GM12878 (cell line): ENCODE measurements around the gene ZNF134. TPM values are rescaled to one million over a fixed set of nuclear protein-coding genes. Genes with fewer than 3 reads are reported as not detected.

Source experiments
- ATAC-seq: fragments of 200-7000 bp; cut with Tn5 transposase; 3 replicates; pipeline ENCODE4 v1.9.1; 2020; ENCODE audit warnings: mild to moderate bottlenecking, moderate library complexity
- BruUV-seq: library from RNA; stranded (reverse); fragments of 400-500 nt; replicated peaks from 2 replicates; lab custom pipeline; 2021; lab: Mats Ljungman, UMichigan
- CTCF ChIA-PET: fragments of 300-600 bp; sonication (Branson Sonifier 250); formaldehyde crosslinking; extraction: SDS; loops from one replicate; lab custom pipeline; 2021; ENCODE audit warnings: inconsistent platforms; lab: Yijun Ruan, JAX
- POLR2A ChIA-PET: fragments of 350-600 bp; formaldehyde crosslinking; extraction: SDS; loops from one replicate; lab custom pipeline; 2021; ENCODE audit warnings: inconsistent platforms; lab: Charles Lee
- RAD21 ChIA-PET: fragments of 300-600 bp; sonication (Branson Sonifier 250); formaldehyde crosslinking; loops from one replicate; lab custom pipeline; 2023; ENCODE audit warnings: antibody characterized with exemption; ENCODE audit not compliant: unreplicated experiment; lab: Charles Lee
- SMC1A ChIA-PET: fragments of 300-600 bp; sonication (Branson Sonifier 250); formaldehyde crosslinking; loops from one replicate; lab custom pipeline; 2023; ENCODE audit not compliant: unreplicated experiment, uncharacterized antibody; lab: Charles Lee
- DNase-seq: peaks from one replicate; pipeline ENCODE4 v3.0.0-alpha.2; 2011; ENCODE audit warnings: low read depth, low spot score
- FAIRE-seq: peaks from 3 replicates; lab custom pipeline; 2011; peaks lifted over from hg19 to GRCh38; lab: Jason Lieb, UNC
- H2AFZ ChIP-seq: 2 replicates; pipeline ENCODE4 v1.6.0; 2011; ENCODE audit warnings: low read depth, low read length, control low read depth; ENCODE audit not compliant: control insufficient read depth
- H3K27ac ChIP-seq: 2 replicates; pipeline ENCODE4 v1.5.1; 2011; ENCODE audit warnings: control low read depth; ENCODE audit not compliant: control insufficient read depth, insufficient read depth
- H3K27me3 ChIP-seq, 2 experiments: replicated peaks in 1 of 2; 2 replicates each; pipeline versions ENCODE4 v1.6.0 to v1.6.1; 2011; ENCODE audit warnings: low read length in 1 of 2; ENCODE audit not compliant: control insufficient read depth in 2 of 2, insufficient read depth in 2 of 2
- H3K36me3 ChIP-seq, 2 experiments: 2 replicates each; pipeline ENCODE4 v1.5.1; 2011; ENCODE audit warnings: low read length in 1 of 2; ENCODE audit not compliant: control insufficient read depth in 2 of 2, insufficient read depth in 2 of 2
- H3K4me1 ChIP-seq: 2 replicates; pipeline ENCODE4 v1.6.1; 2011; ENCODE audit warnings: mild to moderate bottlenecking, low read length, moderate library complexity, mixed read lengths; ENCODE audit not compliant: control insufficient read depth, insufficient read depth
- H3K4me2 ChIP-seq: 2 replicates; pipeline ENCODE4 v1.6.0; 2011; ENCODE audit warnings: control low read depth; ENCODE audit not compliant: control insufficient read depth, insufficient read depth
- H3K4me3 ChIP-seq: fragments of 200-600 bp; sonication (generic); 2 replicates; pipeline ENCODE4 v1.5.1; 2016
- H3K79me2 ChIP-seq: 2 replicates; pipeline ENCODE4 v1.6.0; 2011; ENCODE audit warnings: low read length; ENCODE audit not compliant: control insufficient read depth, insufficient read depth
- H3K9ac ChIP-seq: 2 replicates; pipeline ENCODE4 v1.8.0; 2011; ENCODE audit warnings: low read length, control low read depth, mixed read lengths; ENCODE audit not compliant: control insufficient read depth, insufficient read depth
- H3K9me3 ChIP-seq: replicated peaks from 3 replicates; pipeline ENCODE4 v1.5.1; 2011; ENCODE audit warnings: mild to moderate bottlenecking, low read length; ENCODE audit not compliant: control insufficient read depth, insufficient read depth
- H4K20me1 ChIP-seq: 2 replicates; pipeline ENCODE4 v1.6.0; 2011; ENCODE audit not compliant: control insufficient read depth, insufficient read depth
- ATF7 ChIP-seq: fragments of 450-650 bp; IDR thresholded peaks from 2 replicates; pipeline ENCODE4 v1.6.1; 2016; ENCODE audit warnings: low read depth, mild to moderate bottlenecking
- BMI1 ChIP-seq: fragments of 450-650 bp; IDR thresholded peaks from 2 replicates; pipeline ENCODE4 v1.6.1; 2016; ENCODE audit warnings: mild to moderate bottlenecking, moderate library complexity, borderline replicate concordance
- CHD1 ChIP-seq: IDR thresholded peaks from 2 replicates; pipeline ENCODE4 v1.6.1; 2012; ENCODE audit warnings: low read depth, low read length, improper control_type of control experiment
- DPF2 ChIP-seq: fragments of 450-650 bp; IDR thresholded peaks from 2 replicates; pipeline ENCODE4 v1.6.1; 2017; ENCODE audit warnings: mild to moderate bottlenecking
- E4F1 ChIP-seq: fragments of 450-650 bp; IDR thresholded peaks from 2 replicates; pipeline ENCODE4 v1.6.1; 2018; ENCODE audit warnings: borderline replicate concordance, mild to moderate bottlenecking; ENCODE audit not compliant: partially characterized antibody
- EP300 ChIP-seq, 2 experiments: fragments of 150-350 bp in 1 of 2; IDR thresholded peaks; 2 replicates each; pipeline ENCODE4 v1.6.1; 2011 to 2012; ENCODE audit warnings: low read depth in 2 of 2, low read length in 2 of 2, borderline replicate concordance in 1 of 2, improper control_type of control experiment in 1 of 2, inconsistent platforms in 1 of 2; ENCODE audit not compliant: control insufficient read depth in 1 of 2
- ETV6 ChIP-seq, 2 experiments: fragments of 450-650 bp in 1 of 2; IDR thresholded peaks in 1 of 2; conservative IDR thresholded peaks in 1 of 2; 2 replicates each; pipeline ENCODE4 v1.6.1; 2014; ENCODE audit warnings: antibody characterized with exemption in 1 of 2, borderline replicate concordance in 1 of 2, low read depth in 1 of 2, mild to moderate bottlenecking in 1 of 2, moderate library complexity in 1 of 2
- IRF3 ChIP-seq: fragments of 450-650 bp; IDR thresholded peaks from 2 replicates; pipeline ENCODE4 v1.6.1; 2014; ENCODE audit warnings: mild to moderate bottlenecking
- PML ChIP-seq: IDR thresholded peaks from 2 replicates; pipeline ENCODE4 v1.6.1; 2012; ENCODE audit warnings: low read length, inconsistent platforms
- RELA ChIP-seq: fragments of 450-650 bp; IDR thresholded peaks from 2 replicates; pipeline ENCODE4 v1.8.0; 2014; ENCODE audit warnings: borderline replicate concordance; ENCODE audit not compliant: partially characterized antibody
- SIN3A ChIP-seq: IDR thresholded peaks from 2 replicates; pipeline ENCODE4 v1.6.1; 2012; ENCODE audit warnings: low read depth, low read length, improper control_type of control experiment
- SIX5 ChIP-seq: IDR thresholded peaks from 2 replicates; pipeline ENCODE4 v1.6.1; 2011; ENCODE audit warnings: mild to moderate bottlenecking, low read depth, low read length, moderate library complexity; ENCODE audit not compliant: severe bottlenecking
- SMARCA5 ChIP-seq: fragments of 450-650 bp; IDR thresholded peaks from 2 replicates; pipeline ENCODE4 v1.6.1; 2017; ENCODE audit warnings: mild to moderate bottlenecking
- SREBF1 ChIP-seq: IDR thresholded peaks from 2 replicates; pipeline ENCODE4 v1.6.1; 2012; ENCODE audit warnings: mild to moderate bottlenecking, low read length
- SRF ChIP-seq, 2 experiments: IDR thresholded peaks; 2 replicates each; pipeline ENCODE4 v1.6.1; 2011; ENCODE audit warnings: low read depth in 2 of 2, low read length in 2 of 2, mild to moderate bottlenecking in 1 of 2, moderate library complexity in 1 of 2
- TAF1 ChIP-seq: IDR thresholded peaks from 2 replicates; pipeline ENCODE4 v1.6.1; 2011; ENCODE audit warnings: mild to moderate bottlenecking, low read depth, low read length, borderline replicate concordance
- TCF3 ChIP-seq: IDR thresholded peaks from 2 replicates; pipeline ENCODE4 v1.6.1; 2012; ENCODE audit warnings: low read depth, mild to moderate bottlenecking, low read length, borderline replicate concordance; ENCODE audit not compliant: insufficient read depth
- TCF7 ChIP-seq: IDR thresholded peaks from 2 replicates; pipeline ENCODE4 v1.6.1; 2014; ENCODE audit warnings: antibody characterized with exemption, borderline replicate concordance
- YBX1 ChIP-seq: fragments of 450-650 bp; IDR thresholded peaks from 2 replicates; pipeline ENCODE4 v1.6.1; 2016; ENCODE audit warnings: antibody characterized with exemption
- ZNF24 ChIP-seq: fragments of 450-650 bp; IDR thresholded peaks from 2 replicates; pipeline ENCODE4 v1.6.1; 2017; ENCODE audit warnings: antibody characterized with exemption, mild to moderate bottlenecking
- WGBS: methylation state at CpG from one replicate; pipeline ENCODE4 v1.1.6; 2016; ENCODE audit warnings: low lambda C conversion rate; ENCODE audit not compliant: insufficient replicate concordance, insufficient coverage; ENCODE audit errors: missing lambda C conversion rate; 5-methylcytosine and 5-hydroxymethylcytosine counted together
- in situ Hi-C: fragments of 300-500 bp; cut with MboI; formaldehyde crosslinking; loops from 9 replicates; pipeline ENCODE4 v1.14.3; 2018; ENCODE audit warnings: mixed read lengths
- intact Hi-C: fragments of 100-400 bp; cut with micrococcal nuclease; formaldehyde crosslinking; loops from one replicate; pipeline ENCODE4 v1.14.2; 2022; ENCODE audit not compliant: unreplicated experiment
- polyA plus RNA-seq, 11 experiments: library from polyadenylated mRNA; depleted of rRNA in 4 of 11; unstranded in 6 of 11; stranded (reverse) in 5 of 11; fragments of >200 nt; fragmentation: Nextera tagmentation in 4 of 11; fragmentation: Illumina TruSeq in 1 of 11; extraction: Ambion mirVana in 4 of 11; extraction: Trizol in 1 of 11; gene quantifications; 1 replicate in 1 of 11; 2 replicates in 10 of 11; pipeline versions ENCODE4 v1.2.1 to v1.2.3, GENCODE V29; 2011 to 2016; ENCODE audit warnings: inconsistent platforms in 2 of 11, missing spikeins in 2 of 11, low read depth in 1 of 11
- total RNA-seq, 4 experiments: library from RNA; depleted of rRNA in 3 of 4; stranded (reverse); fragments of >200 nt in 3 of 4; fragmentation: Illumina TruSeq in 1 of 4; extraction: Trizol in 1 of 4; gene quantifications; 2 replicates each; pipeline versions ENCODE4 v1.2.1 to v1.2.3, GENCODE V29; 2013 to 2021

Gene ZNF134
- total and polyA plus RNA-seq, 10 of the 15 experiments (the other 5 are each of a cell fraction or from before 2014, with no cell fraction given): 1.6 to 17.6 (median 9.7) TPM

- 0 out of 2 replicates have a peak, but pooled peaks have one; percentile 27 for TF ChIP-seq ATF7
- TF ChIP-seq ZNF24: no peak
- TF ChIP-seq DPF2: no peak
- 0 out of 4 replicates have a peak, but pooled peaks of 1 of the 2 experiments have one; percentile 20 for TF ChIP-seq EP300 (IDR thresholded peaks at IDR 0.05; ENCODE audit: borderline replicate concordance in 1 of 2, control insufficient read depth in 1 of 2, low read depth in 2 of 2, low read length in 2 of 2)
- TF ChIP-seq PML: no peak
- peak; percentile 92 for TF ChIP-seq SIX5
- TF ChIP-seq ETV6 (conservative IDR thresholded peaks at IDR 0.05 in 1 of 2, IDR thresholded peaks at IDR 0.05 in 1 of 2; ENCODE audit: borderline replicate concordance in 1 of 2, low read depth in 1 of 2): no peak
- TF ChIP-seq IRF3: no peak
- TF ChIP-seq CHD1: no peak
- TF ChIP-seq, all 136 proteins: peak for 46
Measured at GRCh38 chr19:57599761-57600383, 14.2 kb upstream of the ZNF134 start, which contains the start of gene ZNF530 (continued).

GRCh38 chr19:57606931-57607330 lies 7.1 kb upstream of the ZNF134 start:
- FAIRE-seq (no peak), DNase-seq (no peak), ATAC-seq (no peak)
- TF ChIP-seq SMARCA5 (no peak), TAF1 (no peak), SRF (IDR thresholded peaks at IDR 0.05; ENCODE audit: low read depth in 2 of 2, low read length in 2 of 2) (no peak), E4F1 (no peak), TCF7 (no peak), BMI1 (no peak), RELA (no peak), SIN3A (no peak), TCF3 (no peak), YBX1 (no peak), SREBF1 (no peak)
- no peak overlapping the region for H3K9ac ChIP-seq
- no peak overlapping the region for H2AFZ ChIP-seq
- H3K4me1 ChIP-seq: no peaks in the 10 kb centered on the region
- H3K79me2 ChIP-seq: no peaks in the 10 kb centered on the region
- ChIA-PET CTCF (no interaction called here), SMC1A (no interaction called here), RAD21 (no interaction called here), POLR2A (no interaction called here)
- H3K4me3 ChIP-seq: no peak overlapping the region
- peaks cover 30% of the 10 kb centered on the region for H3K9me3 ChIP-seq
- no peaks in the 10 kb centered on the region for H3K27me3 ChIP-seq
- H3K27ac ChIP-seq: no peak overlapping the region
- intact Hi-C loops (no loop called here), in situ Hi-C loops (no loop called here)
- H3K4me2 ChIP-seq: no peak overlapping the region
- no peaks in the 10 kb centered on the region for H4K20me1 ChIP-seq
- peaks cover 4 to 12% of the 10 kb centered on the region in 2 experiments for H3K36me3 ChIP-seq
- no TSS peak for BruUV-seq
- 81% methylated on average over 5 of the region's 5 CpGs for WGBS
